HG03095 (cell line): Measurements from ENCODE around the gene ASPRV1.
"Not testable (repeated sequence)": the region's sequence is repeated elsewhere in the genome, so short reads cannot be mapped to it uniquely, and the experiment has no call there.

Experiments used
- ATAC-seq: cut with Tn5 transposase; IDR thresholded peaks from one replicate; pipeline ENCODE4 v1.9.1; 2021; ENCODE audit warnings: moderate library complexity; ENCODE audit not compliant: unreplicated experiment

The ASPRV1 gene

GRCh38 chr2:69962986-69963730 is 1.7 kb upstream of the ASPRV1 start:
- no peak for ATAC-seq

GRCh38 chr2:69960821-69961220 is 610 bp downstream of the ASPRV1 start:
- ATAC-seq = no peak

- ATAC-seq = no peak
Observed at GRCh38 chr2:69959425-69959824, 2.0 kb downstream of the ASPRV1 start.

GRCh38 chr2:69958480-69958879 is 3.0 kb downstream of the ASPRV1 start:
- ATAC-seq = no peak

- no peak for ATAC-seq
Observed at GRCh38 chr2:69957965-69958364, 3.5 kb downstream of the ASPRV1 start.

- no peak for ATAC-seq
Observed at GRCh38 chr2:69956475-69956979, 4.9 kb downstream of the ASPRV1 start.

- no peak for ATAC-seq
Observed at GRCh38 chr2:69955029-69955428, 6.4 kb downstream of the ASPRV1 start.

GRCh38 chr2:69954084-69954483 is 7.3 kb downstream of the ASPRV1 start:
- no peak for ATAC-seq

GRCh38 chr2:69952336-69953115 is 8.9 kb downstream of the ASPRV1 start:
- no peak for ATAC-seq

- ATAC-seq = not testable (repeated sequence)
Observed at GRCh38 chr2:69950671-69951070, 10.8 kb downstream of the ASPRV1 start.

- no peak for ATAC-seq
Observed at GRCh38 chr2:69950241-69950640, 11.2 kb downstream of the ASPRV1 start.

GRCh38 chr2:69948963-69949645 is 12.3 kb downstream of the ASPRV1 start:
- ATAC-seq = no peak

GRCh38 chr2:69948032-69948962 is 13.1 kb downstream of the ASPRV1 start:
- no peak for ATAC-seq

GRCh38 chr2:69947325-69947931 is 14.0 kb downstream of the ASPRV1 start:
- no peak for ATAC-seq

- ATAC-seq = no peak
Observed at GRCh38 chr2:69946351-69947324, 14.8 kb downstream of the ASPRV1 start.

- ATAC-seq = no peak
Observed at GRCh38 chr2:69945941-69946340, 15.5 kb downstream of the ASPRV1 start.

- ATAC-seq = no peak
Observed at GRCh38 chr2:69945441-69945840, 16.0 kb downstream of the ASPRV1 start.

GRCh38 chr2:69944756-69945155 is 16.7 kb downstream of the ASPRV1 start:
- no peak for ATAC-seq
